Measurements from ENCODE around the gene PROM1.

PROM1 gene

GRCh38 chr4:16125571-16126445 lies 42.0 kb upstream of the PROM1 start:
- Histone ChIP-seq H3K27me3 (ENCODE audit: insufficient read depth, low read depth, severe bottlenecking) (no peaks in the 10 kb centered on the region), H3K9me3 (ENCODE audit: severe bottlenecking) (no peaks in the 10 kb centered on the region), H3K27ac (no peak overlapping the region), H3K36me3 (no peaks in the 10 kb centered on the region), H3K4me3 (ENCODE audit: low read depth, low read length) (no peak overlapping the region)
- DNase-seq = no peak
- peak; percentile 35; the same call in 1 of the 2 replicates for TF ChIP-seq CTCF (IDR thresholded peaks at IDR 0.05; ENCODE audit: low read depth, low read length)

GRCh38 chr4:16124232-16124631 lies 40.4 kb upstream of the PROM1 start:
- TF ChIP-seq CTCF (IDR thresholded peaks at IDR 0.05; ENCODE audit: low read depth, low read length) = no peak
- Histone ChIP-seq H3K4me3 (ENCODE audit: low read depth, low read length) (no peak overlapping the region), H3K27me3 (ENCODE audit: insufficient read depth, low read depth, severe bottlenecking) (no peaks in the 10 kb centered on the region), H3K9me3 (ENCODE audit: severe bottlenecking) (no peaks in the 10 kb centered on the region), H3K36me3 (no peaks in the 10 kb centered on the region), H3K27ac (no peak overlapping the region)
- DNase-seq = no peak

- no peaks in the 10 kb centered on the region for H3K36me3 ChIP-seq
- no peaks in the 10 kb centered on the region for H3K27me3 ChIP-seq (ENCODE audit: insufficient read depth, low read depth, severe bottlenecking)
- DNase-seq = no peak
- H3K9me3 ChIP-seq (ENCODE audit: severe bottlenecking) = no peaks in the 10 kb centered on the region
- no peak overlapping the region for H3K27ac ChIP-seq
- H3K4me3 ChIP-seq (ENCODE audit: low read depth, low read length) = no peak overlapping the region
- no peak for TF ChIP-seq CTCF (IDR thresholded peaks at IDR 0.05; ENCODE audit: low read depth, low read length)
Observed at GRCh38 chr4:16123356-16124084, 39.7 kb upstream of the PROM1 start.

GRCh38 chr4:16122784-16123183 lies 39.0 kb upstream of the PROM1 start:
- H3K36me3 ChIP-seq = no peaks in the 10 kb centered on the region
- no peak for DNase-seq
- TF ChIP-seq CTCF (IDR thresholded peaks at IDR 0.05; ENCODE audit: low read depth, low read length) = no peak
- H3K4me3 ChIP-seq (ENCODE audit: low read depth, low read length) = no peak overlapping the region
- H3K27ac ChIP-seq = no peak overlapping the region
- H3K27me3 ChIP-seq (ENCODE audit: insufficient read depth, low read depth, severe bottlenecking) = no peaks in the 10 kb centered on the region
- H3K9me3 ChIP-seq (ENCODE audit: severe bottlenecking) = no peaks in the 10 kb centered on the region

GRCh38 chr4:16122308-16122711 lies 38.5 kb upstream of the PROM1 start:
- no peak for DNase-seq
- no peaks in the 10 kb centered on the region for H3K36me3 ChIP-seq
- H3K27me3 ChIP-seq (ENCODE audit: insufficient read depth, low read depth, severe bottlenecking) = no peaks in the 10 kb centered on the region
- no peak overlapping the region for H3K4me3 ChIP-seq (ENCODE audit: low read depth, low read length)
- TF ChIP-seq CTCF (IDR thresholded peaks at IDR 0.05; ENCODE audit: low read depth, low read length) = no peak
- H3K9me3 ChIP-seq (ENCODE audit: severe bottlenecking) = no peaks in the 10 kb centered on the region
- H3K27ac ChIP-seq = no peak overlapping the region
